Stromal cell of bone marrow (primary cell): ENCODE results near the gene PARVG.
A peak's percentile ranks its signal among the peaks of the same experiment; 100 is the strongest.

Experiments used
- DNase-seq: peaks from one replicate; pipeline ENCODE4 v3.0.0-alpha.2; 2012; ENCODE audit warnings: low read depth

PARVG gene, protein sequence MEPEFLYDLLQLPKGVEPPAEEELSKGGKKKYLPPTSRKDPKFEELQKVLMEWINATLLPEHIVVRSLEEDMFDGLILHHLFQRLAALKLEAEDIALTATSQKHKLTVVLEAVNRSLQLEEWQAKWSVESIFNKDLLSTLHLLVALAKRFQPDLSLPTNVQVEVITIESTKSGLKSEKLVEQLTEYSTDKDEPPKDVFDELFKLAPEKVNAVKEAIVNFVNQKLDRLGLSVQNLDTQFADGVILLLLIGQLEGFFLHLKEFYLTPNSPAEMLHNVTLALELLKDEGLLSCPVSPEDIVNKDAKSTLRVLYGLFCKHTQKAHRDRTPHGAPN

DNA sequence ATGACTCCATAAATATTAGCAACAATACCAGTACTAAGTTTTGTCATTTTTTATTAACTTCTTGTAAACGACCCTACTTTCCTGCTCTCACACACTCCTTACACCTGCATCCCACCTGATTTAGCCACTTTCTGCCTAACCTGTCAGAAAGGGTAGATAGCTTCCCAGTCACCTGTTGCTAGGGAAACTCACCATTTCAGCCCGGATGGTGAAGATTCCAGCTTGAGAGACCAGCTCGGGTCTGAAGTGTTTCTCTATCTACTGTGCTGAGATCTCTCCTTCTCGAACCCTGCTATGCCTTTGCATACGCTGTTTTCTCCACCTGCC lies at the start of gene PARVG:
TSS of gene PARVG (plus strand) at position 220 of the 327 bp plus-strand sequence. CDS start 2,405 bp downstream, outside the sequence.
- no peak for DNase-seq

DNA sequence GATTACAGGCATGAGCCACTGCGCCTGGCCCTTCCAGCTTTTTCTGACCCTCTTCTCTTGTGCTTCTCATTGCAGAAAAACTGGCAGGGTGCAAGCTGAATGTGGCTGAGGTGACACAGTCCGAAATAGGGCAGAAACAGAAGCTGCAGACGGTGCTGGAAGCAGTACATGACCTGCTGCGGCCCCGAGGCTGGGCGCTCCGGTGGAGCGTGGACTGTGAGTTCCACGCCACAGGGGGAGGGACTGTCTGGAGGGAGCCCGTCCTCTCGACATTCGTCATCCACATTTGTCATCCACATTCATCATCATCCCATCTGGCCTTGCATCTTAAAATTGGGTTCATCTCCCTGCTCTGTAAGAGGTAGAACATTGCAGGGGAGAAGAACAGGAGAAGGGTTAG lies 49.3 kb upstream of the PARVG start:
- DNase-seq = no peak

DNA sequence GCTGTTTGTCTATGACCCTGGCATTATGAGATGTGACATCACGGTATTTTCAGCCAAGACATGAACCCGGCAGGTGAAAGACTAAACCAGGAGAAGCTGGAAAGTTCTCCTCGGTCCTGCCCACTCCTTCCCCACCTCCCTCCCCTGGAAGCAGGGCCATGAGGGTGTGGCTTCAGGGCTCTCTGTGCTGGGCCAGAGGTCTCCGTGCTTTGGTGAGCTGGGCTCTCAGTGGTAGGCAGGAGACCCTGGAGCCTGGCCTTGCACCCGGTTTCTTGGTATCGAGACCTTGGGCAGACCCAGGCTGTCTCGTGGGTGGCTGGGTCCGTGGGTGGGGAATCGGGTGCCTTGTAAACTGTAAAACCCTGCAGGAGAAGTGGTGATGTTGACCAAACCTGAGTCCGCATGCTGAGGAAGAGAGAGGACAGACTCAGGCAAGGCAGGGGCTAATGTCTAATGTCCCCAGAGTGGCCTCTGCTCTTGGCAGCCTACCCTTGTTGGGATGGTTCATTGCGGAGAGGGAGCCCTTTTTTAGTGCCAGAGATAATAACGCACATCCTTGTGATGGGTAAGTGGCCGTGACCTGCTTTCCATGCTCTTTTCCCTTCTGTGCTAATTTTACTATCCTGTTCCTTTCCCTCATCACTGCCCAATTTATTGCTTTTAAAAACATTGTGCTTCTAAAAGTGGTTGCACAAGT lies 48.6 kb upstream of the PARVG start:
- no peak for DNase-seq

DNA sequence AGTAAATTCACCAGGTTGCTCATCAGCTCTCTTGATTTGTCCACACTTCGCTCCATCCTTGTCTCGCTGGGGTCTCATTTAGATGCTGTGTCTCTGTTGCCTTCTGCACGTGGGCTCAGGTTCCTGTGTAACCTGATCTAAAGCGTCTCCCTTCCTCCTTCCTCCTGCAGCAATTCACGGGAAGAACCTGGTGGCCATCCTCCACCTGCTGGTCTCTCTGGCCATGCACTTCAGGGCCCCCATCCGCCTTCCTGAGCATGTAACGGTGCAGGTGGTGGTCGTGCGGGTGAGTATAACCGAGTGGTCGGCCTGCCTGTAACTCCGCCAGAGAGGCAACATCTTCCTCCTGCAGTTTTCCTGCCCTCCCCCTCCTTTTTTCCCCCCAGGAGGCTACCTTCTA lies 48.0 kb upstream of the PARVG start:
- DNase-seq = no peak

DNA sequence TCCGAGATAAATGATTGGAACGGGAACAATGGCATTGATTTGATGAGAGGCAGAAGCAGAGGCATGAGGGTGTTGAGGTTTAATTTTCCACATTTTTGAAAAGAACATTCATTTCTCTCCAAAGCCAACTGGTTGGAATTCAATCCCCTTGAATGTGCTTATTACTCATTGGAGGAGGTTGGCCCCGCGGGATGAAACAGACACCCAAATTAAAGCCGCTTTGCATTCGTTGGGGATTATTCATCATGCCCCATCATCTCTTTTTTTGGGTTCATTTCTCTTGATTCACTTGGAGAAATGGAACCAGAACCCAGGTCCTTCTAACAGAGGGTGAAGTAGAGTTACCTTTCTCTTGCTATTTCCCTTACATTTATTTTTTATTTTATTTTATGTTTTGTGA lies 47.6 kb upstream of the PARVG start:
- peak; percentile 97 for DNase-seq

DNA sequence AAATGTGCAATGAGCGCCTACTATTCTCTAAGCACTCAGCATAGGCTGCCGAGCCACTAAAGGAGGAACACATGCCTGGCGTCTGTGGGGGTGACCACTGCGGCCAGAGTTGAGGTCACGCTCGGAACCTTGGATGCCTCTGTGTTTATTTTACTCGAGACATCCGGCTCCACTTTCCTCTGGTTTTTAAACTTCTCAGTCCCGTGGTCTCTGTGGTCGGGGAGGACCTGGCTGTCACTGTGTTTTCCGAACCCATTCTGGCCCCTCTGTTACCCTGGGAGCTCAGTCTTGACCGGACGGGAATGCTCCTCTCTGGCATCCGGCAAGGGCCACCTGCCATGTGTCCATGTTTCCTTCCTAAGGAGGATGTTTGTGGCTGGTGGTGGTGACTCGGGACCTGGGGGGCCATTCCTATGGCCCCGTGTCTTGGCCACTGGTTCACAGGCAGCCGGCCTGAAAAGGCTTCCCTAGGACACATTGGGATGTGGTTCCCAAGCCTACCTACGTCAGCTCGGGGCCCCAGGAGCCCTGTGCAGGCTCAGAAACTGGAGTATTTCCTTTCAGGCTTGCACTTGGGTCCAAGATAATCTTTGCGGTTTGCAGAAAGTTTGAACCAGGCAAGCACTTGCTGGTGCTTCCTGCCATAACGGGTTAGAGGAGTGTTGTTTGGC lies 46.7 kb upstream of the PARVG start:
- peak; percentile 99 for DNase-seq

DNA sequence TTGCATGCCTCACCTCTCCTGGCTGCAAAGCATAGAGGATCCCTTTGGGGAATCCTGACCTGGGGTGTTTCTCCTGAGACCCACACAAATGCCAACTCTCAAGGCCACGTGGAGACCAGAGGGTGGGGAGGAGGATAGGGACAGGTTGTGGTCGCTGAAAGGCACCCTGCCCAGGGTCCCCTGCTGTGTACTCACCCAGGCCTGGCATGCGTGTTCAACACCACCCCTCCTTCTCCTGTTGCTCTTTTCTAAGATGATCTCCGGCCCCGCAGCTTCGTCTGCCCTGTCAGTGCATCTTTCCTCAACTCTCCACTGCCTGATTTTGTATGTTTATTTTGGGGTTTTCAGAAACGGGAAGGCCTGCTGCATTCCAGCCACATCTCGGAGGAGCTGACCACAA lies 44.6 kb upstream of the PARVG start:
- DNase-seq = no peak

DNA sequence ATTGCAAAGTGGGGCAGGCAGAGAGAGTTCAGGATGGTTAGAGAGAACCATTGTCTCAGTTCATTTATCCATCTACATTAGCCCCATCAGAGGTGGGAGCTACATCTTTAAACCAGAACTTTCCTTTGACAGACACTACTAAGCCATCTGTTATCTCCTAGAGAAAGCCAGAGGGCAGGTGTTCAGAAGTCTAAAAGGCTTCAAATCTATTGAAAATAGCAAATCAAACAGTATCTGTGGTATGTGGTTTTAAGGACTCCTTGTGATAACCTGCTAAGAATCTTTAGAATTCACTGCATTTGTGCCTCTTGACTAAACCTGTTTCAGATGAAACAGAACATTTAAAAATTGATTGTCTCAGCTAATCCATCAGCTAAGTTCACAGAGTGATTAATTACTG lies 43.9 kb upstream of the PARVG start:
- no peak for DNase-seq

DNA sequence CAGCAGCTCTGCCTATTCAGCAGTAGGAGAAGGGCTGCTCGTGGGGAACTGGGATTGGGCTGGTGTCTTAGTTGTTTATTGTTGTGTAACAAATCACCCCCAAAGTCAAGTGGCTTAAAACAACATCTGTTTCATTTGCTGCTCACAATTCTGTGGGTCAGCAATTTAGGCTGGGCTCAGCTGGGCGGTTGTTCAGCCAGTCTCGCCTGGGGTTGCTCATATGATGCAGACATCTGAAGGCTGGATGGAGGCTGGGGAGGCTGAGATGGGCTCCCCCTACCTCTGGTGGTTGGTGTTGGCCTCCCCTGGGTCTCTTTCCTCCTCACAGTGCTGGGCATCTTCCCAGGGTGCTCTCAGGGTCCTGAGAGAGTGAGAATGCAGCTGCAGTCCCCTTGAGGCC lies 43.3 kb upstream of the PARVG start:
- DNase-seq = no peak

DNA sequence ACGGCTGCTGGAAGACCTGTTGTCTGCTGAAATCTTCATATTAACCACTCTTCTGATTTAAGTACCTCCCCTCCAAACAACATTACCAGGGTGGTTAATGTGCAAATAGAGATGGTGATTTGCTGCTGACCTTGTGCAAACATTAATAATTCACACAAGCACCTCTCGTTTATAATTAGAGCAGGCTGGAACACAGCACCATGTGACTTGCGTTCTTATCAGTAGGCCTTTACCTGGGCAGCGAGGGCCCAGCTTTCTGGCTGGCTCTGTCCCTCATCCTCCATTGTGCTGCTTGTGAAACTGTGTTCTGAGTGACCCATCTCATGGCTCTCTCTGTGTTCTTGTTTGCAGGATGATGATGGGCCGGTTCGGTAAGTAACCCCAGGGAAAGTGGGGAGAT lies 41.0 kb upstream of the PARVG start:
- no peak for DNase-seq

DNA sequence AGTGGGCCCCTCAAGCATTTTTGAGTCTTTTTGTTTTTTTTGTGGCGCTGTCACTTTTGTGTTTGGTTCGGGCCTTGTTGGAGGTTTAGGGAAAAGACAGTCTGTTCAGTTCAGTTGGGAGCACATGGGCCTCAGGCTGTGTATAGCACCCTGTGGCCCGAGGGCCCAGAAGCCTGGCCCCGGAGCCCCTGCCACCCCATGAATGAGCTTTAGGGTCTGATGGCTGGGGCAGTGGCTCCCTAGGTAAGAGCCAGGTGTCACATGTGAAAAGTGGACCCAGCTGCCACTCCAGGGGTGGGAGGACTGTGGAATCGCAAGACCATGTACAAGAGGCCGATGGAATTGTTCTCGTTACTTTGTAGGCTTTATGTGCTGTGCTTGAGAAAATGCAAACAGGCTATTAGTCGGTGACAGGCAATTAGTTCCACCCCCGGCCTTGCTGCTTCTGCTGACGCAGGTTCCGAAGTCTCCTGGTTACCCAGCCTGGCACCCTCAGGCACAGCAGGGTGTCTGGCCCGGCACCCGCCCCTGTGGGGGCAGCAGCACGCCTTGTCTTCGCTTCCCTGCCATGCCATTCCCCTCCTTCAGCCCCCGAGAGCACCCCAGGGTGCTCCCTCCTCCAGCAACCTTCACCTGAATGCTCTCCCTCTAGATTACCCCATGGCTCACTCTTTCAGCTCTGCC lies 38.2 kb upstream of the PARVG start:
- no peak for DNase-seq

DNA sequence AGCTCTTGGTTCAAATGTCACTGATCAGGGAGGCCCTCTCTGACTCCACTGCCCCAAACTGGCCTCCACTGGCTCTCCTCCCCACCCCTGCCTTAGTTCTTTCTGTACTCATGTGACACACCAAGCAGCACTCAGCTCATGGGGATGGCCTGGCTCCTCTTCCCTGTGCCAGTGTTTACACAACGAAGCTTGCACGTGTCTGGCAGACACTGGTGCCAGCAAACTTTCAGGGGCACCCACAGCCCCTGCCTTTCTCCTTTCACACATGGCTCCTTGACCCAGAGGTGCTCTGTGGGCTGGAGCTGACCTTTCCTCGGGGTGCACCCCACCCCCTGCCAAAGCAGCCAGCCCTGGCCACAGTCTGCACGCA lies 37.6 kb upstream of the PARVG start:
- DNase-seq = no peak

DNA sequence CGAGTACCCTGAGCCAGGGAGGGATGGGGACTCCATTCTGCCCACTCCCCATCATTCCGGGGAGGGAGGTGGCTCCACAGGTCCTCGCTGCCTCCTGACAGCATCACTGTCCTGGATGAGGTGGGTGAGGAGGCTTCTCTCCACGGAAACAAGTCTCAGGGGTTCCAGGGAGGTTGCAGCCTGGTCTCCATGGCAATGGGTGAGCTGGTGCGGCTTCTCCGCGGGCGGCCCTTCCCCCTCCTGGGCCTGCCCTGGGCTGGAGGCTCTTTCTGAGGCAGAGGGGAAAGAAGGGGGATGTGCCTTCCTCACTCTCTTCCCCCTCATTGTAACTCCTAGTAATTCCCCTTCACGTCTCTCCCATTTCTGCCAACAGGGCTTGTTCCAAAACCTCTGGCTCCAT lies 37.1 kb upstream of the PARVG start:
- DNase-seq = no peak

DNA sequence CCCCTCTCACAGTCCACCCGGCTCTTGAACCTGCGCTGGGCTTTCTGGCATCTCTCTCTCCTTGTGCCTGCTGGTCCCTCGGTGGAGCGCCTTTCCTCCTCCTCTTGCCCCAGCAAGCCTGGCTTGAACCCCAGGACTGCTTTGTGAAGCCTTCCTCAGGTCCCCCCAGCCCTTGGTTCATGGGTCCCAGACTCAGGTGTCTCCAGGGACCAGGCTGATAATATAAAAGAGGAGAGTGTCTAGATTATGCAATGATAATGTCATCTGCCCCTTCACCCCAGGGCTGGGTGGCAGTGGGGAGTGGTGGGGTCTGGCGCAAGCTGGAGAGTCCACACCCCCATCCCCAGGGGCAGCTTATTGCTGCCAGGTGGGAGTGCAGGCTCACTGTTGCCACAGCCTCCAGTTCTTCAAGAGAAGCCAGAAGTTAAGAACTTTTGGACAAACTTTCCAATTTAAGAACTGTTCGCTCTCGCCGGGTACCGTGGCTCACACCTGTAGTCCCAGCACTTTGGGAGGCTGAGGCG lies 36.6 kb upstream of the PARVG start:
- no peak for DNase-seq

DNA sequence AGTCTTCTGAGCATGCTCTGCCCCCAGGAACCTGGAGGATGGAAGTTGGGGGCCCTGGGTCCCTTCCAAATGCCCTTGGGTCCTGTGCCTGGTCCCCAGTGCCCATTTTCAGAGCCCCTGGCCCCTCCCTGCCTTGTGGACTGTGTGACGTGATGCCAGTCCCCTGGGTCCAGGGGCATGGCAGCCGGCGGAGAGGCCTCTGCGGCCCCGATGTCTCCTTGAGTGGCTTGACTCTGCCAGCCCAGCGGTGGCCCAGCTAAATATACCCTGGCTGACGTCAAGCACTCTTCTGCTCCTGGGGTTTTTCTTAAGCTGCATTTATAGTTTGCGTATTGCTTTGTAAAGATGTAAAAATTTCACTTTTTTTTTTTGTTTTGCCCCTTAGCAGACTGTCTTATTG lies 35.2 kb upstream of the PARVG start:
- no peak for DNase-seq

DNA sequence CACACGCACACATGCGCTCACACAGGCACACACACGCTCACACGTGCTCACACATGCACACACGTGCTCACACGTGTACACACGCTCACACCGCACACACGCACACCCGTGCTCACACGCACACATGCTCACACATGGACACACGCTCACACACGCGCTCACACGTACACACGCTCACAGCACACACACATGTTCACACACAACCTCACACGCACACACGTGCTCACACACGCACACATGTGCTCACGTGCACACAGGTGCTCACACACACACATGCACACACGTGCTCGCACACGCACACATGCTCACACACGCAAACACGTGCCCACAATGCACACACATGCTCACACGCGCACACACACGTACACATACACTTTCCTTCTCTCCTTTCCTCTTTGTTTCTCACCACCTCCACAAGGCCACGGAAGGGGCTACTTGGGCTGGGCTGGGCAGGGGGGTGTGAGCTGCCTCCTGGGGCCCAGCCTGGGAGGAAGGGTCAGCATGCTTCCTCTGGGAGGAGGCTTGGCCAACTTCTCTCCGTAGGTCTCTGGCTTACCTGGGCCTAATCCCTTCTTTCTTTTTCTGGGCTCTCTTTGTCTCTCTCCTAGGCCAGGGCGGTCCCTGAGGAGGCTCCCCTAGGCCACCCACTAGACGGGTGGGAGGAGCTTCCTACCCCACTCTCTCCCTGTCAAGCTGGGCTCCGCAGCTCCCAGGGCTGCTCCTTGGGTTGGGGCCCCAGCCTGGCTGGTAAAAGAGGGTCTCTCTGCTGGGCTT lies 34.5 kb upstream of the PARVG start:
- DNase-seq = no peak

DNA sequence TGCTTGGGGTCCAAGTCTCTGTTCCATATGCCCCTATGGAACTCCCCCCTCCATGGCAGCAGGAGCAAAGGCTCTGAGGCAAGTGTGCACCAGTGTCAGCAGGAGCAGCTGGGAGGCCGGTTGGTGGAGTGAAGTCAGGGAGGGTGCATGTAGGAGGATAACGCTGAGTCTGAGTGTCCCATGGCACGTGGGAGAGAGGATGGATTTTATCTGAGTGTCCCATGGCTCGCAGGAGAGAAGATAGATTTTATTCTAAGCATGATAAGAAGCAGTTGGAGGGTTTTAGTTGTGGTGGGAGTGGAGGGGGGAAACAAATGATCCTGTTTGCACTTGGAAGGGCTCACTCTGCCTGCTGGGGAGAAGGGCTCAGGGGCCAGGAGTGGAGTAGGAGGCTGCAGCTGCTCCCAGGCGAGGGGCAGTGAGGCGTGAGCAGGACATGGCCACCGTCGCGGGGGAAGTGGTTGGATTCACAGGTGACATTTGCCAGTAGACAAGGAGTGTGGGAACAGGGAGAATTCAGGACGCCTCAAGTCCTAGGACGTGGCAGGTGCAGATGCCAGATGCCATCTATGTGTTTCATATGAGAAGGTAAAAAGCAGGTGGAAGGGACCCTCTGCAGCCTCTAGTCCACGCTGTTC lies 33.6 kb upstream of the PARVG start:
- DNase-seq = no peak

DNA sequence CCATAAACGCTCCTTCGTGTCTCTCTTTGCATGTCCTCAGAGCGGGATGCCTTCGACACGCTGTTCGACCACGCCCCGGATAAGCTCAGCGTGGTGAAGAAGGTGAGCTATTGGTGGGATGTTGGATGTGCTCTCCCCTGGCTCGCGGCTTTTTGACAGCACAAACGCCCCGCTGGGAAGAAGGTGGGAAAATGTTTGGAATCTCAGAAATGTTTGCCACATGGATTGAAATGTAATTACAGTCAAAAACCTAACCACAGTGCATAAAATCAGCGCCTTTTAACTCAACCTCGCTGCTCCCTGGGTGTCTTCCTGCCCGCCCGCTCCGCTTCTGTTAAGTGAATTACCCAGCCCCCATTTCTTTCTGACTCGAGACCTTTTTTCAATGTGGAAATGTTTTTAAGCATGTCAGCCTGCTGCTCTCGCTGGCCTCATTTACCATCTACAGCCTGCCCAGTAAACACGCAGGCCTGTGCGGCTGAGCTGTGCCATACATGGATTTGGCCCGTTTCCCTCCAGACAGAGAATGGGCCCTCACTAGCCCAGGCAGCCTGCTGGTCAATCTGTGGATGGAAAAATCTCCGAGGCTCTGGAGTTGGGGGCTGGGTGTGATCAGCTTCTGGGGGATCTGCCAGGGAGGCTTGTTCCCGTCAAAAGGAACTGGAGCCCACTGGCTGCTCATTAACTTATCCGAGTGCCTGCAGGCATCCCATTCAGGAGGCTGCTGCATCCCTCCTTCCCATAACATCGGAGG lies 32.7 kb upstream of the PARVG start:
- DNase-seq = no peak

DNA sequence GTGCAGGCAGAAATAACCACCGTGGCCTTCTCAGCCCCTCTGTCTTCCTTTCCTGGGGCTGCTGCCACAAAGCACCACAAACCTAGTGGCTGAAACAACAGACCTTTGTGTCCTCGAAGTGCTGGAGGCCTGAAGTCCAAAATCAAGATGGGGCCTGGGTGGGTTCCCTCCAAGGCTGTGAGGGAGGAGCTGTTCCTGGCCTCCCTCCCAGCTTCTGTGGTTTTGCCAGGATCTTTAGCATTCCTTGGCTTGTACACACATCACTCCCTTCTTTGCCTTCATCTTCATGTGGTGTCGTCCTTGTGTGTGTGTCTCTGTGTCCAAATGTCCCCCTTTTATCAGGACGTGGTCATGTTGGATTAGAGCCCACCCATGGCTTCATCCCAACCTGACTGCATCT lies 29.0 kb upstream of the PARVG start:
- DNase-seq = peak; percentile 72

DNA sequence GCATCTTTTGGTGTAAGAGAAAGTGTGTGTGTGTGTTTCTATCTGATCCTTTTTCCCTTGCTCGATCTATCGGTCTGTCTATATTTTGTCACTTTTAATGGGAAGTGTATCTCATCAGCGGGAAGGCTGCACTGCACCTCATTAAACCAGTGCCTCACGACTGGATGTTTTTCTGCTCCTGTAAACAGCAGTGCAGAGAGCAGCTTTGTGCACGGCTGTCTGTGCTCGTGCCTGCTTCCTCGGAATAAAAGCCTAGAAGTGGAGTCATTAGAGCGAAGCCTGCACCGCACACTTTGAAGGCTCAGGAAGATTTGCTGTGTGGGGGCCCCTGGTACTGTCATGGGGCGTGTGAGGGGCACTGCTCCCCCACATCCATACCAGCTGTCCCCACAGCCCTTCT lies 27.0 kb upstream of the PARVG start:
- DNase-seq = no peak
